ENCODE measurements around the gene RIPK4.

The RIPK4 gene

GRCh38 chr21:41752231-41752681 is 14.6 kb downstream of the RIPK4 start:
- no peak for DNase-seq

DNA sequence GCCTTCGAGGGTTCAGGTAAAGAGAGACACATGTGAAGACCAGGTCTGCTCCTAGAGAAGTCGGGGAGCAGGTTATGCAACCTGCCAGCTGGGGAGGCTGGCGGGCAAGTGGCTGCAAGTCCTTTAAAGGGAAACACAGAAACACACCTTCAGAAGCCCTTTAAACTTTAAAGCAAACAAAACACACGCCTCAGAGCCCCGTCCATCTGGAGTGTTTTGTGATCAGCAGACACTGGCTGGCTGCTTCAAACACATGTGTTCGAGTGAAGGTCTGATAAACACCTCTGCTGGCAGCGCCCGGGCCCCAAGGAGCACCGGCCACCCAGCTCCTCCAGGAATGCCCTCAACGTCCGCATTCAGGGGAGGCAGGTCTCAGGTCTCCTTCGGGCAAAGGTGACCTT is 15.2 kb downstream of the RIPK4 start:
- no peak for DNase-seq

DNA sequence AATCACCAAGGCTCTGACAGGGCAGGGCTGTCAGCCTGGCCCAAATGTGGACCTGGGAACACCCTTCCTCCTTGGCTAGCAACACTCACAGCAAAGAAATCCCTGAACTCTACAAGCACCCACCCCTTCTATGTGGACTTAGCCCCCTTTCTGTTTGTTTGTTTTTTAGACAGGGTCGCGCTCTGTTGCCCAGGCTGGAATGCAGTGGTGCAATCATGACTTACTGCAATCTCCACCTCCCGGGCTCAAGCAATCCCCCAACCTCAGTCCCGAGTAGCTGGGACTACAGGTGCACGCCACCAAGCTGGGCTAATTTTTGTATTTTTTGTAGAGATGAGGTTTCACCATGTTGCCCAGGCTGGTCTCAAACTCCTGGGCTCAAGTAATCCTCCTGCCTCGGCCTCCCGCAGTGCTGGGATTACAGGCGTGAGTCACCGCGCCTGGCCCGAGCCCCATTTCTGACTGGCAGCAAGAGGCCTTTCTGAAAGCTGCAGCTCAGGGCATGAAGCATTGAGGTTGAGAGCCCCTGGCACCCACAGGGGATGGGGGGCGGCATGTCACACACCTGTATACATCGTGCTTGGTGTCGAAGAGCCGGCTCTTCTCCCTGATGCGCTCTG is 16.2 kb downstream of the RIPK4 start:
- no peak for DNase-seq

DNA sequence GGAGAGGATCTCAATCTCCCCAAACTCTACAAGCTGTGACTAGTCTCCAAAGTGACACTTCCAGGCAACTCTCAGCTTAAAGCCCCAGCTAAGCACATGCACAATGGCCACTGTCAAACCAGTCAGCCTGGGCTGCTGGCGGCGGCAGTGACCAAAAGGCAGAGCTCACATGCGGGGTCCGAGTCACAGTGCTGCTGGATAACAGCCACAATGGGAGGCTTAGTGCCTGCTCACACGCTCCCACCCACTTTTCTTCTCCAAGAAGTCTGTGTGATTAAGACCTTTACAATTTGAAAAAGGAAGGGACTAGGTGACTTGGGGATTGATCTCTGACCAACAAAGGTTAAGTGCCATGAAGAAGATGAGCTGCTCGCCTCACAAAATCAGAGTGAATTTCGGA is 16.8 kb downstream of the RIPK4 start:
- DNase-seq = no peak

DNA sequence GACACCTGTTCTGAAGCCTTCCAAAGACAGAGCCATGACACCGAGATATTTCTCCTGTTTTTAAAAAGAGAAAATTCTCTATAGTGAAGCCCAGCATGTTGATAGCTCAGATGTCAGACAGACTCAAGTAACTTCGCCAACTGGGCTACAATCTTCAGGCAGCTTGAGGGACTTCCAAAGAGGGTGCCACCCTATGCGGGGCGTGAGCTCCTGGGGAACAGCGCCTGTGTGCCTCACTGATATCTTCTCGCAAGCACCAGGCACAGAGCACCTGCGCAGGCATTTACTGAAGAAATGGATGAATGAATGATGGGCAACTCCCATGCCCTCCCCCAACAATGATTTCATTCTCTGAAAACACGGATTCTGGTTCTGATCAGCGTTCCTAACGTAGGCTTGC is 17.6 kb downstream of the RIPK4 start:
- no peak for DNase-seq

DNA sequence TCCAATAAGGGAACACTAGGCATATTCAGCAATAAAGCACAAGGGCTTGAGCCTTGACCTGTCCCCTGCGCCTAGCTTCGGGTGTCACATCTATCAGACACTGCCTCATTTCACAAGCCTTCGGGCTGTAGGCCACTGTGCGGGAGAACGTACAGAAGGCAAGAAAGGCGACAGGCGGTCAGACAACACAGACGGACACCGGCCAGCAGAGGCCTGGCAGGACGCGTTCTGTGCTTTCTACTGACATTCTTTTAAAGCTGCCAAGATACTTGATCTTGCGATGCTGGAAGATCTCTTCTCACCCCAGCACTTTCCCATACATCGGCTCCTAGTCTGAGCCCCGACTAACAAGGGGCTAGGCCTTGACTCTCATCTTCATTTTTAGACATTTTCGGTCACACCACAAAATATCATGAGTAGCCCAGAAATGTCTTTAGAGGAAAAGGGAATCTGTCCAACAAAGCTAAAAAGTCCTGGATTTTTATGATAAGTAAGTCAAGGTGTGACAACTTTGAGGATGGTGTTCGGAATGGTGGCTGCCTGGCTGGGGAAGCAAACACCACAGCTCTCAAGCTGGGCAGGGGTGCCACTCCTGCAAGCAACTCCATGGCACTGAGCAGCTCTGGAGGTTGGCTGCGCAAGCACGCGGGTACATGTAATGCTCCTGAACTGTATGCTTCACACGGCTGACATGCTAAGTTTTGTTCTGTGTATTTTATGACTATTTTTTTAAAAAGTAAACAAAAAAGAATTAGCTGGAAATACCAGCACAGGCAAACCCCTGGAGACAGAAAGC is 18.7 kb downstream of the RIPK4 start:
- DNase-seq = no peak

DNA sequence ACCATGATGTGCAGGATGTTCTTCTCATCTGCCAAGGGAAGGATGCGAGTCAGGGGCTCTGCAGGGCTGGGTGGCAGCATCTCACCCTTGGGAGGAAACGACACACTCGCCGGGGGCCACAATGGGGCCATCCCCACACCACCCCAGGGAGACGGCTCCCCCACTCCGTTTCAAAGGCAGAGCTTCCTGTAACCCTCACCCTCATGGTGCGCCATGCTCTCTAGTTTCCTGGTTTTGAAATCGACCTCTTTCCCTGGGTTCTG is 20.2 kb downstream of the RIPK4 start:
- no peak for DNase-seq

DNA sequence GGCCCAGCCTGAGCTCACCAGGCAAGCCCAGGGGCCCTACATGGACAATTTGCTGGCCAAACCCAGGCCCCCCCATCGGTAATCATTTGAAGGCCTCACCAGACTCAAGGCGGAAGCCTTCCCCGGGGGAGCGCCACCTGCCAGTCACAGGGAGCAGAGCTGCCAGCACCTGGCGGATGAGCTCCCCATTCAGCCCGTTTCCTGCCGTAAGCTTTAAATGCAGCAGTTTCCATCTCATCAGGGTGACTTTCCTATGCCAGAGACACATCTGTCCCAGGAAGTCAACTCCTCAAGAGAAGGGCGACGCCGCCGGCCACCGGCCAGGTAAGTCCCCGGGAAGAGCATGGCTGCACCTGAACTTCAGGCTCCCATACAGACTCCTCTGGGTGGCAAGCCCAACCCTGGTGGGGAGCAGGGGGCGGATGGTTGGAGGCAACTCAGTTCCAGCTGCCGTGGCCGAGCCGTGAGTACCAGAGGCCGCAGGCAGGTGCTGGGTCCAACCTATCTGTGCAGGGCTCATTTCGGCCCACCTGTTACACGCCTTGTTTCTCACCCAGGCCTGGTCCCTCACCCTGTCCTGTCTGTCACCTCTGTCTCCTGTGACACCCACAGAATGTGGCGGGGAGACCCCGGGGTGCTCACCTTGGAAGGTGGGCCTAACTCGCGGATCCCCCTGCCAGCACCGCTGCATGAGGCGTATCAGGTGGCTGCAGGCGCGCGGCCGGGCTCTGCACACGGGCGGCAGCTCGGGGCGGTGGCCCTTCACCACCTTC is 20.7 kb downstream of the RIPK4 start:
- no peak for DNase-seq

DNA sequence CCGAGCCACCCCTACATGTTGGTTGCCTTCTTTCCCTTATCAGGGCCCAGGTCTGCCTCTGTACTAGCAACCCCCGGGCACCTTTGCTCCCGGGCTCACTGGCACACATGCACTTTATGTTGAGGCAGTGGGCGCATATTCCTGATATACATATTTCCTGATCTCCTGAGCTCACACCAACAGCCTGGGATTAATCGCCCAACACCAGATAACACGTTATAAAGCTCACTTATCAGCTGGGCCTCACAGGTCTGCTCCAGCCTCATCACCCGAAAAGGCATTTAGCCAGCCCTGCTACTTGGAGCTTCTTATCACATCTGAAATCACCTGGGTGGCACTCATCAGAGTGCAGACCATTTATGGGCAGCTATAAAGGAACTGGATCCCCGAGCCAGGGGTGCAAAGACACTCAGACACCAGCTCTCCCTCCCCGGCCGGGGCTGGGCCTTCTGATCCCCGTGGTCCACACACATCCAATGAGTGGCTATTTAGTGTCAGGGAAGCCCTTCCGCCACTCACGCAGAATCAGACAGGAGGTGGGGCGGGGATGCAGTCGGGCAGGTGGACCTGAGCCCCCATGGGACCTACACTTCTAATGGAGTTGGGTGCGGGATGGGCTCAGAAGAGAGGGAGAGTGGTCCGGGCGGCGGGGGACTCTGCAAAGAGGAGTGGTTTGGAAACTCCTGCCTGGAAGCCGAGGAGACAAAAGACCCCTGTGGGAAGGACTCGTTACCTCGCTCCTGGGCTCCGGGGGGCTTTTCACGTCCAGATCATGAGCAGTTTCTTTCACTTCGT is 21.6 kb downstream of the RIPK4 start:
- DNase-seq = no peak

GRCh38 chr21:41744028-41744930 is 22.6 kb downstream of the RIPK4 start:
- no peak for DNase-seq

DNA sequence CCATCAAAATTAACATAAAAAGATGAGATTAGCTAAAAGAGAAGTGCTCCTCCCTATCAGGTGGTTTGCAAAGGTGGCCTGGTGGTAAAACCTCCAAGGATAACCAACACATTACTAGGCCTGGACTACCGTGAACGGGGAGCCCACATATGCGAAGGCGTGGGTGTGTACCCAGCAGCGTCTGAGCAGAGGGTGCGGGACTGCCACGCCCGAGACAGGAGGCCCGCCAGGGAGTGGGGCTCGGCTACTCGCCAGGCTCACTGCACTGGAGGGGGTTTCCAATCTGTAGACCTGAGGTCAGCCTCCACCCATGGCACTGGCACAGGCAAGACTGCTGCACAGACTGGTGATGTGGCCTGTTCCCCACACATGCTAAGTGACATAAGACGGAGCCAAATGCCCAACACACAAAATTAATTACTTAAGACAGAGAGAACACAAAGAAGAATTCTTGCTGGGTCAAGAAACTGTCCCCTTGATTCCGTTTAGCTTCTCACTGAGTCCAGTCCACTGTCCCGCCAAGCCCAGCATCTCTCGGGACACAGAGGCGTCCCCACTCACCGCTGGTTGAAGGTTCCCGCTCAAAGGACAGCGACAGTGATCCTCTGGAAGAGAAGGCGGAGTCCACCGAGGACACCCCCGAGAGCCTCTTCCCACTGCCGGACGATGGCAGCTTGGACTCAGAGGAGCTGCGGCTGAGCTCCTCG is 23.4 kb downstream of the RIPK4 start:
- DNase-seq = no peak

GRCh38 chr21:41742073-41742875 is 24.6 kb downstream of the RIPK4 start:
- DNase-seq = no peak

DNA sequence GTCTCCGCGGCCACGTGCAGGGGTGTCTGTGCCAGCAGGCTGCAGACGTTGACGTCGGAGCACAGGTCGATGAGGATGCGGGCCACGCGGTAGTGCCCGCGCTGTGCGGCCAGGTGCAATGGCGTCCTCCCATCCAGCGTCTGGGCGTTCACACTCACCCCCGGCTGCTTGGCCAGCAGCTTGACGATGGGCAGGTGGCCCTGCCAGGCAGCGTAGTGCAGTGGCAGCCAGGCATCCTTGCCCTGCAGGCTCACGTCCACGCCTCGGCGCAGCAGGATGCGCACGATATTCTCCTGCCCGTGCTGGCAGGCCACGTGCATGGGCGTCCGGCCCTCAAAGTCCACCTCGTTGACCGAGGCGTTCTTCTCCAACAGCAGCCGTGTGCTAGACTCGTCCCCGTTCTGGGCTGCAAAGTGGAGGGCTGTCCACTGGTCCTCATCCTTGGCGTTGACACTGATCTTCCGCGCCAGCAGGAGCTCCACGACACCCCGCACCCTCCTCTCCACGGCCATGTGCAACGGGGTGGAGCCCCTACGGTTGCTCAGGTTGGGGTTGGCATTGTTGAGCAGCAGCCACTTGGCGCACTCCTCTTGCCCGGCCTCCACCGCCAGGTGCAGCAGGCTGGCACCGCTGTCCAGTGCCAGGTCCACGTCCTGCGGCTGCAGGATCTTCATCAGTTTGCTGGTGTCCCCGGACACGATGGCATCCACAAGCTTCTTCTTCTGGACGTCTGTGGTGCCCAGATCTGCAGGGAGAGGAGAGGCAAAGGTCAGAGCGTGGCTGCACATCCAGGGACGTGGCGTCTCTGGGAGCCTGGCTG is 25.4 kb downstream of the RIPK4 start:
- DNase-seq = no peak

DNA sequence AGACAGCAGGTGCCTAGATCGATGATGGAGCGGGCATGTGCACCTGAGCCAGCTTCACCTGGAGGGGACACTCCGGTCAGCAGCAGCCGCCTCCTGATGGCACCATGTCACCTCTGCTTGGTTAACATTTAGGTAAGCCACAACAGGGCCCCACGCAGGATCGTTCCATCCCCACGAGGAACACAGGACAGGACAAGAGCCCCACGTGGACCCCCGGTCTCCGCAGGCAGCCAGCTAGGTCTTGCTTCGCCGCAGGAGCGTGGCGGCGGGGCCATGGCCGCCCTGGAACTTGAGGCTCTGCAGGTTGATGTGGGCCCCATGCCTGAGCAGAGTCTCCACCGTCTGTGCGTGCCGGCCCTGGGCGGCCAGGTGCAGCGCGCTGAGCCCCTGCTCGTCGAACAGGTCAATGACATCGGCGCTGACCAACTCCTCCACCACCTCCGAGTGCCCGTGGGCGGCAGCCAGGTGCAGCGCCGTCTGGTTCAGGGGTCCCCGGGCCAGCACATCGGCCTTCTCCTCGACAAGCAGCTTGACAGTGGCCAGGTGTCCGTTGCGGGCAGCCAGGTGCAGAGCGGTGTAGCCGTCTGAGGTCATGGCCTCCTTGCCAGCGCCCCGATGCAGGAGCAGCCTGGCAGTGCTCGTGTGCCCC is 26.1 kb downstream of the RIPK4 start:
- no peak for DNase-seq

DNA sequence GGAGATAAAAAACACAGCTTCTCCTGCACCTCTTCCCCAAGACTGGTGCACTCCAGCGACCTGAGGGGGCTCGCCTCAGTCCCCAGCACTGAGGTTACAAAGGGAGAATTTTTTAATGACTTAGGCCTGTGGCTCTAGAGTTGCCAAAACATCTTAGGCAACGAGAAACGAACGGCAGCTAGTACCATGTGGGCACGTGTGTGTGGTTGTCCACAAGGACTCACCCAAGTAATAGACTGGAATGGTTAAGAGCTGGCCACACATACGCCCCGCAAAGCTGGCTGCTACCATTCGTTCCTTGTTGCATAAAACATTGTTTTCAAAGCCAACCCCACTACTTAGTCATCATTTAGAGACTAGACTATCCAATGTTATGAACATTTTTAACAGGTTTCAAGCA is 26.9 kb downstream of the RIPK4 start:
- DNase-seq = no peak

DNA sequence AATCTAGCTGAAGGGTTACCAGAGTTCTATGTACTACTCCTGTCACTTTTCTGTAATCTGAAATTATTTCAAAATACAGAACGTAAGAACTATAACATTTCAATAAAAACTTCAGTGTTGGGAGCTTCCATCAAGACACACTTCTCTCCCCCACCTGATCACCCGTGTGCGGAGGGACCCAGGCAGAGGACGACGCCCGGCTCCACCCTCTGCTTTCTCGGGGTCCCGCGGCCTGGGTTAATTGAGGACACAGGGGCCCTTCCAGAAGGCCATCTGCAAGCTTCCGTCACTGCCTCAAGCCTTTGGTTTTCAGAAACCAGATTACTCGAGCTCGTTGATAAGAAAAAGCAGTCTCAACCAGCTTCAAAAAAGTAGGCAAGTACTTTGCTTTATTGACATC is 27.8 kb downstream of the RIPK4 start:
- DNase-seq = no peak

DNA sequence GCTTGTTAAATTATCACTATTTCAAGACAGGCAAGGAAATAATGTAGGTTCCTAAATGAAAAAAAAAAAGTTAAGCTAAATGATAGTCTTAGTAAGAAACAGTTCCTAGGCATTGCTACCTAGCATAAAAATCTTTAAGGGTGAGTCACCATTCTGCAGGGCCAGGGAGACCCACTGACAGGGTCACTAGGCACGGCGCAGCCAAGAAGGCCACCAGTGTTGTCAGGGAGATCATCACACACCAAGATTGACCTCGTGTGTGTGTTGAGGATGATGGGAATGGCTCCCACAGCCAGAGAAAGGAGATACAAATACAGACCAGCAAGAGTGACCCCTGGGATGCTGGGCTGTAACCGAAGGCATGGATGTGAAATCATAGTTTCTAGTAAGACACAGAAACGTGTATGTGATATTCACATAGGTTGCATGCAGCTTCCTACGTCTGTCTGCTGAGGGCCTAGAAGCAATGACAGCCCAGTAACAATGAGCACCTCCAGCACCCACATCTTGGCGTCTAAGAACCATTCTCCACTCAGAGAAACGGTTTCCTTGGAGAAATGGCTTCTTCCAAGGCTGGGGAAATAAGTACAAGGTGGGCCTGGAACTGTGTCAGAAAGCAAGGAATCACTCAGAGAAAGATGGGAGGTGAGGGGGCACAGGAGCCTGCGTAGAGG is 29.1 kb downstream of the RIPK4 start:
- DNase-seq = no peak

GRCh38 chr21:41736423-41736822 is 30.4 kb downstream of the RIPK4 start:
- no peak for DNase-seq

Data from activated gamma-delta T cell treated with Interleukin-2 at 50 U/mL for 16 hours (primary cell).